Endometrium (tissue), 2 donors: ENCODE results near the gene RIN1.
"Not testable (repeated sequence)": the region's sequence is repeated elsewhere in the genome, so short reads cannot be mapped to it uniquely, and the experiment has no call there.

Source experiments
- FAIRE-seq: peaks from 2 replicates; lab custom pipeline; 2012; peaks lifted over from hg19 to GRCh38; lab: Jason Lieb, UNC
- donor health status: control.
- donor health status: control.

Gene RIN1

GRCh38 chr11:66336234-66337102 lies at the start of gene RIN1:
Gene RIN1, minus strand, starts transcription at chr11:66336434. Its CDS starts 32 bp downstream, at chr11:66336402.
- no peak for FAIRE-seq

- not testable (repeated sequence) for FAIRE-seq
Observed at GRCh38 chr11:66384316-66384715, 48.1 kb upstream of the RIN1 start.

- not testable (repeated sequence) for FAIRE-seq
Observed at GRCh38 chr11:66380264-66380663, 44.0 kb upstream of the RIN1 start.

- not testable (repeated sequence) for FAIRE-seq
Observed at GRCh38 chr11:66373690-66374287, 37.6 kb upstream of the RIN1 start.

- no peak for FAIRE-seq
Observed at GRCh38 chr11:66373265-66373664, 37.0 kb upstream of the RIN1 start.

- FAIRE-seq = no peak
Observed at GRCh38 chr11:66371627-66372415, 35.6 kb upstream of the RIN1 start, which contains the start of gene SLC29A2. Gene SLC29A2, minus strand, starts transcription at chr11:66371760. Its CDS starts 169 bp downstream, at chr11:66371591.

- FAIRE-seq = no peak
Observed at GRCh38 chr11:66369073-66369894, 33.0 kb upstream of the RIN1 start.

GRCh38 chr11:66368484-66368883 lies 32.2 kb upstream of the RIN1 start:
- no peak for FAIRE-seq

GRCh38 chr11:66367561-66368312 lies 31.5 kb upstream of the RIN1 start:
- no peak for FAIRE-seq

- FAIRE-seq = no peak
Observed at GRCh38 chr11:66366844-66367477, 30.7 kb upstream of the RIN1 start.

GRCh38 chr11:66365711-66366619 lies 29.7 kb upstream of the RIN1 start:
- FAIRE-seq = no peak

- FAIRE-seq = no peak
Observed at GRCh38 chr11:66365166-66365565, 28.9 kb upstream of the RIN1 start.

- FAIRE-seq = no peak
Observed at GRCh38 chr11:66363805-66364535, 27.7 kb upstream of the RIN1 start.

- FAIRE-seq = no peak
Observed at GRCh38 chr11:66363187-66363601, 27.0 kb upstream of the RIN1 start.

- no peak for FAIRE-seq
Observed at GRCh38 chr11:66362481-66363147, 26.4 kb upstream of the RIN1 start.

GRCh38 chr11:66361502-66361941 lies 25.3 kb upstream of the RIN1 start:
- no peak for FAIRE-seq

GRCh38 chr11:66360406-66361073 lies 24.3 kb upstream of the RIN1 start:
- no peak for FAIRE-seq
